Uterus (tissue), 2 donors: ENCODE results near the gene TBX10.

ENCODE experiments used
- POLR2A ChIP-seq, 2 donors: fragments of 450-650 bp; IDR thresholded peaks; one replicate each; pipeline ENCODE4 v1.6.1; 2016; ENCODE audit warnings: antibody characterized with exemption in 2 of 2, mild to moderate bottlenecking in 1 of 2, moderate library complexity in 1 of 2
- TF ChIP-seq, protein P1 (sequence below), 4 experiments: fragments of 200-600 bp in 2 of 4; fragments of 450-650 bp in 2 of 4; sonication (generic) in 2 of 4; IDR thresholded peaks; one replicate each; pipeline ENCODE4 v1.5.1; 2016 to 2019; ENCODE audit warnings: antibody characterized with exemption in 4 of 4, mild to moderate bottlenecking in 2 of 4, moderate library complexity in 1 of 4

- TF ChIP-seq, protein P1, sequence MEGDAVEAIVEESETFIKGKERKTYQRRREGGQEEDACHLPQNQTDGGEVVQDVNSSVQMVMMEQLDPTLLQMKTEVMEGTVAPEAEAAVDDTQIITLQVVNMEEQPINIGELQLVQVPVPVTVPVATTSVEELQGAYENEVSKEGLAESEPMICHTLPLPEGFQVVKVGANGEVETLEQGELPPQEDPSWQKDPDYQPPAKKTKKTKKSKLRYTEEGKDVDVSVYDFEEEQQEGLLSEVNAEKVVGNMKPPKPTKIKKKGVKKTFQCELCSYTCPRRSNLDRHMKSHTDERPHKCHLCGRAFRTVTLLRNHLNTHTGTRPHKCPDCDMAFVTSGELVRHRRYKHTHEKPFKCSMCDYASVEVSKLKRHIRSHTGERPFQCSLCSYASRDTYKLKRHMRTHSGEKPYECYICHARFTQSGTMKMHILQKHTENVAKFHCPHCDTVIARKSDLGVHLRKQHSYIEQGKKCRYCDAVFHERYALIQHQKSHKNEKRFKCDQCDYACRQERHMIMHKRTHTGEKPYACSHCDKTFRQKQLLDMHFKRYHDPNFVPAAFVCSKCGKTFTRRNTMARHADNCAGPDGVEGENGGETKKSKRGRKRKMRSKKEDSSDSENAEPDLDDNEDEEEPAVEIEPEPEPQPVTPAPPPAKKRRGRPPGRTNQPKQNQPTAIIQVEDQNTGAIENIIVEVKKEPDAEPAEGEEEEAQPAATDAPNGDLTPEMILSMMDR (IDR thresholded peaks at IDR 0.05), result no peak
- no peak for TF ChIP-seq POLR2A (IDR thresholded peaks at IDR 0.05)
Observed at GRCh38 chr11:67649634-67650510, 10.3 kb upstream of the TBX10 start.
